SK-N-SH (cell line): ENCODE data around the gene HAT1. TPM values are rescaled to one million over a fixed set of nuclear protein-coding genes. Genes with fewer than 3 reads are reported as not detected.

Experiments
- CTCF ChIA-PET: fragments of 300-600, 350-600 bp; formaldehyde crosslinking; extraction: SDS; loops from one replicate; lab custom pipeline; 2021; lab: Yijun Ruan, JAX
- POLR2A ChIA-PET: fragments of 350-600 bp; sonication (Branson Sonifier 250); formaldehyde crosslinking; extraction: SDS; loops from one replicate; lab custom pipeline; 2020; ENCODE audit warnings: antibody characterized with exemption, inconsistent platforms; lab: Yijun Ruan, JAX
- DNase-seq: peaks from one replicate; pipeline ENCODE4 v3.0.0; 2012
- H2AFZ ChIP-seq: fragments of 200-600 bp; sonication (generic); 2 replicates; pipeline ENCODE4 v1.8.1; 2016; ENCODE audit warnings: antibody characterized with exemption, mild to moderate bottlenecking, low read depth
- H3F3A ChIP-seq: fragments of 200-600 bp; sonication (generic); replicated peaks from 2 replicates; pipeline ENCODE3; 2016; ENCODE audit warnings: antibody characterized with exemption, mild to moderate bottlenecking; ENCODE audit not compliant: insufficient read depth
- H3K27ac ChIP-seq, 2 experiments: fragments of 200-500 bp in 1 of 2; fragments of 200-600 bp in 1 of 2; sonication (Bioruptor generic) in 1 of 2; sonication (generic), shearing (Covaris generic) in 1 of 2; 2 replicates each; pipeline versions ENCODE4 v1.5.1 to v1.6.1; 2014 to 2016; ENCODE audit warnings: low read depth in 2 of 2, inconsistent platforms in 1 of 2, low read length in 1 of 2, mild to moderate bottlenecking in 1 of 2, mixed read lengths in 1 of 2
- H3K27me3 ChIP-seq: fragments of 200-600 bp; sonication (generic), shearing (Covaris generic); 2 replicates; pipeline ENCODE4 v1.6.1; 2016; ENCODE audit warnings: mixed run types; ENCODE audit not compliant: insufficient read depth
- H3K36me3 ChIP-seq, 2 experiments: fragments of 200-500 bp in 1 of 2; fragments of 200-600 bp in 1 of 2; sonication (Bioruptor generic) in 1 of 2; sonication (generic) in 1 of 2; replicated peaks in 1 of 2; 2 replicates each; pipeline versions ENCODE3 to v1.5.1; 2014 to 2016; ENCODE audit warnings: low read length in 1 of 2, mild to moderate bottlenecking in 1 of 2; ENCODE audit not compliant: insufficient read depth in 2 of 2, control insufficient read depth in 1 of 2
- H3K4me1 ChIP-seq, 2 experiments: fragments of 200-500 bp in 1 of 2; fragments of 200-600 bp in 1 of 2; sonication (Bioruptor generic) in 1 of 2; sonication (generic), shearing (Covaris generic) in 1 of 2; 2 replicates each; pipeline versions ENCODE4 v1.5.1 to v1.6.1; 2014 to 2016; ENCODE audit warnings: low read depth in 1 of 2, low read length in 1 of 2, mixed run types in 1 of 2; ENCODE audit not compliant: insufficient read depth in 2 of 2, control insufficient read depth in 1 of 2
- H3K4me2 ChIP-seq: fragments of 200-600 bp; sonication (generic), shearing (Covaris generic); 2 replicates; pipeline ENCODE4 v1.6.1; 2017; ENCODE audit warnings: mixed run types
- H3K4me3 ChIP-seq, 2 experiments: fragments of 200-500 bp in 1 of 2; fragments of 200-600 bp in 1 of 2; sonication (Bioruptor generic) in 1 of 2; sonication (generic), shearing (Covaris generic) in 1 of 2; 2 replicates each; pipeline versions ENCODE4 v1.5.1 to v1.8.1; 2014 to 2016; ENCODE audit warnings: low read depth in 2 of 2, inconsistent platforms in 1 of 2, low read length in 1 of 2, mild to moderate bottlenecking in 1 of 2, mixed read lengths in 1 of 2, moderate library complexity in 1 of 2
- H3K79me2 ChIP-seq: fragments of 200-600 bp; sonication (generic); 2 replicates; pipeline ENCODE4 v1.8.1; 2017; ENCODE audit warnings: mild to moderate bottlenecking; ENCODE audit not compliant: insufficient read depth
- H3K9ac ChIP-seq: fragments of 200-600 bp; sonication (generic); 2 replicates; pipeline ENCODE4 v1.6.1; 2017; ENCODE audit warnings: mixed run types
- H3K9me2 ChIP-seq: fragments of 200-600 bp; sonication (generic); 2 replicates; pipeline ENCODE4 v1.6.1; 2017; ENCODE audit warnings: mixed run types
- H3K9me3 ChIP-seq: fragments of 200-600 bp; sonication (generic); 2 replicates; pipeline ENCODE4 v1.6.1; 2017; ENCODE audit warnings: mixed run types, mild to moderate bottlenecking, moderate library complexity
- H4K20me1 ChIP-seq: fragments of 200-600 bp; sonication (generic); 2 replicates; pipeline ENCODE4 v1.6.1; 2017; ENCODE audit warnings: mild to moderate bottlenecking, mixed run types; ENCODE audit not compliant: insufficient read depth
- CHD2 ChIP-seq: fragments of 150-350 bp; IDR thresholded peaks from 2 replicates; pipeline ENCODE4 v1.6.1; 2018; ENCODE audit warnings: low read length; ENCODE audit not compliant: partially characterized antibody
- IRF3 ChIP-seq: fragments of 150-350 bp; IDR thresholded peaks from 2 replicates; pipeline ENCODE4 v1.6.1; 2016; ENCODE audit warnings: mild to moderate bottlenecking, low read depth, low read length
- JUND ChIP-seq: IDR thresholded peaks from 2 replicates; pipeline ENCODE4 v1.4.0; 2012
- MEF2A ChIP-seq: IDR thresholded peaks from 2 replicates; pipeline ENCODE4 v1.4.0; 2012; ENCODE audit warnings: low read depth, borderline replicate concordance
- NFIC ChIP-seq: IDR thresholded peaks from 2 replicates; pipeline ENCODE4 v1.4.0; 2012; ENCODE audit warnings: borderline replicate concordance
- NRF1 ChIP-seq: IDR thresholded peaks from 2 replicates; pipeline ENCODE4 v1.6.1; 2012; ENCODE audit warnings: low read depth, mild to moderate bottlenecking, low read length
- RFX5 ChIP-seq: IDR thresholded peaks from 2 replicates; pipeline ENCODE4 v1.6.1; 2012; ENCODE audit warnings: mild to moderate bottlenecking, improper control_type of control experiment, low read length
- RXRA ChIP-seq: IDR thresholded peaks from 2 replicates; pipeline ENCODE4 v1.4.0; 2012; ENCODE audit warnings: low read depth, mild to moderate bottlenecking, borderline replicate concordance
- SIN3A ChIP-seq: IDR thresholded peaks from 2 replicates; pipeline ENCODE4 v1.6.1; 2012; ENCODE audit warnings: low read depth, mild to moderate bottlenecking, low read length, moderate library complexity, borderline replicate concordance
- TEAD4 ChIP-seq: IDR thresholded peaks from 2 replicates; pipeline ENCODE4 v1.4.0; 2012; ENCODE audit warnings: mild to moderate bottlenecking, borderline replicate concordance; ENCODE audit not compliant: insufficient read depth
- ZBTB33 ChIP-seq: IDR thresholded peaks from 2 replicates; pipeline ENCODE4 v1.4.0; 2012; ENCODE audit warnings: low read depth, borderline replicate concordance
- WGBS: methylation state at CpG from one replicate; pipeline ENCODE4 v1.1.6; 2017; ENCODE audit warnings: low lambda C conversion rate; 5-methylcytosine and 5-hydroxymethylcytosine counted together
- polyA plus RNA-seq, 3 experiments: library from polyadenylated mRNA; depleted of rRNA; stranded (reverse); fragments of >200 nt; gene quantifications; 2 replicates each; pipeline ENCODE4 v1.2.3, GENCODE V29; 2012
- TF ChIP-seq, protein P1 (sequence below): IDR thresholded peaks from 2 replicates; pipeline ENCODE4 v1.6.1; 2012; ENCODE audit warnings: mild to moderate bottlenecking, low read depth, low read length, moderate library complexity
- TF ChIP-seq, protein P2 (sequence below): fragments of 150-350 bp; IDR thresholded peaks from 2 replicates; pipeline ENCODE4 v1.6.1; 2017; ENCODE audit warnings: antibody characterized with exemption, low read length, low read depth, borderline replicate concordance

Gene HAT1
- polyA plus RNA-seq, 1 of the 3 experiments (the other 2 are of a cell fraction), result 18.6 TPM

DNA sequence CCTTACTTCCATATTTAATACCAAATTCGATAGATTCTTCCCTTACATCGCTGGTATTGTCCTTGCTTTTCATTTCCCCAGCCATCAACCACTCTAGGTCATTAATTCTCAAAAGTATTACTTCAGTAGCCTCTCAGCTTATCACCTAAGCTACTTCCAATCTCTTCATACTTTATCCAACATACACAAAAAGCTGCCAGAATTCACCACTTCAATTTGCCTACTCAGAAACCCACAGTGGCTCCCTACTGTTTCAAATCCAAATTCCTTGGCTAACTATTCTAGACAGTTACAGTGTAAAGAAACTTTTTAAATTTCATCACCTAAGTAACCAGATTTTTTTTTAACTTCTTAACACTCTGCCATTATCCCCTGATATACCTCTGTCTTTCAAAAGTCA is 32.9 kb upstream of the HAT1 start:
- TF ChIP-seq RFX5, result no peak
- TF ChIP-seq NRF1, result no peak
- TF ChIP-seq JUND, result no peak
- TF ChIP-seq, protein P1, sequence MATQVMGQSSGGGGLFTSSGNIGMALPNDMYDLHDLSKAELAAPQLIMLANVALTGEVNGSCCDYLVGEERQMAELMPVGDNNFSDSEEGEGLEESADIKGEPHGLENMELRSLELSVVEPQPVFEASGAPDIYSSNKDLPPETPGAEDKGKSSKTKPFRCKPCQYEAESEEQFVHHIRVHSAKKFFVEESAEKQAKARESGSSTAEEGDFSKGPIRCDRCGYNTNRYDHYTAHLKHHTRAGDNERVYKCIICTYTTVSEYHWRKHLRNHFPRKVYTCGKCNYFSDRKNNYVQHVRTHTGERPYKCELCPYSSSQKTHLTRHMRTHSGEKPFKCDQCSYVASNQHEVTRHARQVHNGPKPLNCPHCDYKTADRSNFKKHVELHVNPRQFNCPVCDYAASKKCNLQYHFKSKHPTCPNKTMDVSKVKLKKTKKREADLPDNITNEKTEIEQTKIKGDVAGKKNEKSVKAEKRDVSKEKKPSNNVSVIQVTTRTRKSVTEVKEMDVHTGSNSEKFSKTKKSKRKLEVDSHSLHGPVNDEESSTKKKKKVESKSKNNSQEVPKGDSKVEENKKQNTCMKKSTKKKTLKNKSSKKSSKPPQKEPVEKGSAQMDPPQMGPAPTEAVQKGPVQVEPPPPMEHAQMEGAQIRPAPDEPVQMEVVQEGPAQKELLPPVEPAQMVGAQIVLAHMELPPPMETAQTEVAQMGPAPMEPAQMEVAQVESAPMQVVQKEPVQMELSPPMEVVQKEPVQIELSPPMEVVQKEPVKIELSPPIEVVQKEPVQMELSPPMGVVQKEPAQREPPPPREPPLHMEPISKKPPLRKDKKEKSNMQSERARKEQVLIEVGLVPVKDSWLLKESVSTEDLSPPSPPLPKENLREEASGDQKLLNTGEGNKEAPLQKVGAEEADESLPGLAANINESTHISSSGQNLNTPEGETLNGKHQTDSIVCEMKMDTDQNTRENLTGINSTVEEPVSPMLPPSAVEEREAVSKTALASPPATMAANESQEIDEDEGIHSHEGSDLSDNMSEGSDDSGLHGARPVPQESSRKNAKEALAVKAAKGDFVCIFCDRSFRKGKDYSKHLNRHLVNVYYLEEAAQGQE, result no peak
- no peak for TF ChIP-seq MEF2A
- TF ChIP-seq RXRA, result no peak
- TF ChIP-seq ZBTB33, result no peak
- no peak for TF ChIP-seq TEAD4
- TF ChIP-seq CHD2, result no peak
- TF ChIP-seq, protein P2, sequence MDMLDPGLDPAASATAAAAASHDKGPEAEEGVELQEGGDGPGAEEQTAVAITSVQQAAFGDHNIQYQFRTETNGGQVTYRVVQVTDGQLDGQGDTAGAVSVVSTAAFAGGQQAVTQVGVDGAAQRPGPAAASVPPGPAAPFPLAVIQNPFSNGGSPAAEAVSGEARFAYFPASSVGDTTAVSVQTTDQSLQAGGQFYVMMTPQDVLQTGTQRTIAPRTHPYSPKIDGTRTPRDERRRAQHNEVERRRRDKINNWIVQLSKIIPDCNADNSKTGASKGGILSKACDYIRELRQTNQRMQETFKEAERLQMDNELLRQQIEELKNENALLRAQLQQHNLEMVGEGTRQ, result no peak
- TF ChIP-seq NFIC, result no peak
- TF ChIP-seq SIN3A, result no peak
- TF ChIP-seq IRF3, result no peak
- no peaks in the 10 kb centered on the region for H3K27me3 ChIP-seq
- H3K4me3 ChIP-seq, result no peak overlapping the region
- no peaks in the 10 kb centered on the region for H3K9me2 ChIP-seq
- no peaks in the 10 kb centered on the region for H4K20me1 ChIP-seq
- no peak overlapping the region for H2AFZ ChIP-seq
- DNase-seq, result no peak
- H3F3A ChIP-seq, result peaks cover 6% of the 10 kb centered on the region
- CTCF ChIA-PET, result no interaction called here
- peaks cover 5% of the 10 kb centered on the region; the same call in 1 of the 2 replicates for H3K79me2 ChIP-seq
- peaks cover 0 to 3% of the 10 kb centered on the region in 2 experiments; a peak in 3 of 4 replicates for H3K4me1 ChIP-seq
- 92% methylated on average over 2 of the region's 2 CpGs for WGBS
- POLR2A ChIA-PET, result no interaction called here
- no peak overlapping the region for H3K4me2 ChIP-seq
- no peak overlapping the region for H3K27ac ChIP-seq
- H3K9me3 ChIP-seq, result no peaks in the 10 kb centered on the region
- no peak overlapping the region for H3K9ac ChIP-seq
- peaks cover 0 to 10% of the 10 kb centered on the region in 2 experiments for H3K36me3 ChIP-seq
